Karpas-422 (cell line): ENCODE data around the gene SAG. TPM values are rescaled to one million over a fixed set of nuclear protein-coding genes. Genes with fewer than 3 reads are reported as not detected.

Experiments
- DNase-seq: peaks from one replicate; pipeline ENCODE4 v3.0.0-alpha.2; 2015
- H2AFZ ChIP-seq: fragments of 200-600 bp; sonication (generic); 2 replicates; pipeline ENCODE4 v1.6.1; 2014; ENCODE audit warnings: antibody characterized with exemption, low read length, mixed read lengths
- H3K27ac ChIP-seq: fragments of 200-600 bp; sonication (generic); 2 replicates; pipeline ENCODE4 v1.5.1; 2014; ENCODE audit warnings: mild to moderate bottlenecking, low read length, moderate library complexity
- H3K27me3 ChIP-seq: fragments of 200-600 bp; sonication (generic); 2 replicates; pipeline ENCODE4 v1.6.1; 2014; ENCODE audit warnings: low read length, mixed read lengths
- H3K36me3 ChIP-seq: fragments of 200-600 bp; sonication (generic); 2 replicates; pipeline ENCODE4 v1.6.1; 2014; ENCODE audit warnings: low read length, mixed read lengths; ENCODE audit not compliant: insufficient read depth
- H3K4me1 ChIP-seq: fragments of 200-600 bp; sonication (generic); 2 replicates; pipeline ENCODE4 v1.6.1; 2014; ENCODE audit warnings: mild to moderate bottlenecking, low read length, mixed read lengths
- H3K4me2 ChIP-seq: fragments of 200-600 bp; sonication (generic); 2 replicates; pipeline ENCODE4 v1.6.1; 2014; ENCODE audit warnings: low read length, low read depth, mild to moderate bottlenecking; ENCODE audit not compliant: poor library complexity, severe bottlenecking
- H3K4me3 ChIP-seq: fragments of 200-600 bp; sonication (generic); 2 replicates; pipeline ENCODE4 v1.5.1; 2014; ENCODE audit warnings: mild to moderate bottlenecking, antibody characterized with exemption, low read length, mixed read lengths
- H3K79me2 ChIP-seq: fragments of 200-600 bp; sonication (generic); 2 replicates; pipeline ENCODE4 v1.6.1; 2014; ENCODE audit warnings: mild to moderate bottlenecking, low read length, mixed read lengths
- H3K9ac ChIP-seq: fragments of 200-600 bp; sonication (generic); 2 replicates; pipeline ENCODE4 v1.6.0; 2014; ENCODE audit warnings: low read length
- H3K9me2 ChIP-seq: fragments of 200-600 bp; sonication (generic), shearing (Covaris generic); replicated peaks from 2 replicates; pipeline ENCODE4 v1.6.0; 2014; ENCODE audit warnings: mild to moderate bottlenecking, low read length, moderate library complexity; ENCODE audit not compliant: insufficient read depth
- H3K9me3 ChIP-seq: fragments of 300-700, 200-600 bp; sonication (generic); 2 replicates; pipeline ENCODE4 v1.6.1; 2014; ENCODE audit warnings: low read length, mixed read lengths
- H4K20me1 ChIP-seq: fragments of 200-600 bp; sonication (generic); 2 replicates; pipeline ENCODE4 v1.6.1; 2014; ENCODE audit warnings: mild to moderate bottlenecking, antibody characterized with exemption, low read length, low read depth; ENCODE audit not compliant: insufficient read depth
- total RNA-seq: library from RNA; depleted of rRNA; stranded (reverse); fragments of >200 nt; shearing (Covaris generic); gene quantifications from 2 replicates; pipeline ENCODE4 v1.2.3, GENCODE V29; 2014; ENCODE audit warnings: low replicate concordance

SAG gene
- total RNA-seq, 1 experiment from 2014 or later, result not detected

- no peaks in the 10 kb centered on the region for H3K9me2 ChIP-seq
- no peak overlapping the region for H2AFZ ChIP-seq
- H3K4me2 ChIP-seq, result peak overlapping the region; percentile 39
These were observed 5.3 kb downstream of the SAG start for GRCh38 chr2:233312874-233313273.

GRCh38 chr2:233314180-233314925 is 6.7 kb downstream of the SAG start:
- Histone ChIP-seq H3K79me2 (no peaks in the 10 kb centered on the region), H3K9me2 (no peaks in the 10 kb centered on the region), H2AFZ (no peak overlapping the region), H3K36me3 (no peaks in the 10 kb centered on the region), H3K27me3 (no peaks in the 10 kb centered on the region), H3K27ac (no peak overlapping the region), H3K9me3 (no peaks in the 10 kb centered on the region), H4K20me1 (no peaks in the 10 kb centered on the region), H3K4me3 (no peak overlapping the region), H3K4me1 (peaks cover 14% of the 10 kb centered on the region), H3K9ac (no peak overlapping the region), H3K4me2 (no peak overlapping the region)
- DNase-seq, result no peak

More at GRCh38 chr2:233312874-233313273, 5.3 kb downstream of the SAG start:
- no peak overlapping the region for H3K27ac ChIP-seq
- no peaks in the 10 kb centered on the region for H4K20me1 ChIP-seq
- H3K9me3 ChIP-seq, result no peaks in the 10 kb centered on the region
- peaks cover 14% of the 10 kb centered on the region for H3K4me1 ChIP-seq
- DNase-seq, result peak; percentile 54
- no peak overlapping the region for H3K4me3 ChIP-seq
- no peaks in the 10 kb centered on the region for H3K36me3 ChIP-seq
- no peaks in the 10 kb centered on the region for H3K27me3 ChIP-seq
- no peaks in the 10 kb centered on the region for H3K79me2 ChIP-seq
- no peak overlapping the region for H3K9ac ChIP-seq

GRCh38 chr2:233317196-233317943 is 9.8 kb downstream of the SAG start:
- no peaks in the 10 kb centered on the region for H4K20me1 ChIP-seq
- no peaks in the 10 kb centered on the region for H3K9me3 ChIP-seq
- H3K79me2 ChIP-seq, result no peaks in the 10 kb centered on the region
- H3K4me3 ChIP-seq, result no peak overlapping the region
- H2AFZ ChIP-seq, result no peak overlapping the region
- no peaks in the 10 kb centered on the region for H3K9me2 ChIP-seq
- H3K9ac ChIP-seq, result no peak overlapping the region
- peaks cover 18% of the 10 kb centered on the region for H3K4me1 ChIP-seq
- DNase-seq, result no peak
- no peak overlapping the region for H3K4me2 ChIP-seq
- no peak overlapping the region for H3K27ac ChIP-seq
- no peaks in the 10 kb centered on the region for H3K27me3 ChIP-seq
- no peaks in the 10 kb centered on the region for H3K36me3 ChIP-seq

- no peaks in the 10 kb centered on the region for H3K27me3 ChIP-seq
- no peak overlapping the region for H3K4me2 ChIP-seq
- no peak overlapping the region for H3K4me3 ChIP-seq
- no peak for DNase-seq
- peaks cover 7% of the 10 kb centered on the region for H3K4me1 ChIP-seq
- no peaks in the 10 kb centered on the region for H3K79me2 ChIP-seq
- H2AFZ ChIP-seq, result no peak overlapping the region
- H3K9ac ChIP-seq, result no peak overlapping the region
- no peaks in the 10 kb centered on the region for H3K36me3 ChIP-seq
- no peaks in the 10 kb centered on the region for H3K9me2 ChIP-seq
- H4K20me1 ChIP-seq, result no peaks in the 10 kb centered on the region
- no peak overlapping the region for H3K27ac ChIP-seq
- H3K9me3 ChIP-seq, result no peaks in the 10 kb centered on the region
These were observed 11.6 kb downstream of the SAG start for GRCh38 chr2:233319256-233319655.

GRCh38 chr2:233320470-233320869 is 12.9 kb downstream of the SAG start:
- Histone ChIP-seq H3K4me2 (no peak overlapping the region), H3K36me3 (no peaks in the 10 kb centered on the region), H3K9me2 (no peaks in the 10 kb centered on the region), H2AFZ (no peak overlapping the region), H3K79me2 (no peaks in the 10 kb centered on the region), H3K27me3 (no peaks in the 10 kb centered on the region), H3K4me1 (peaks cover 7% of the 10 kb centered on the region), H3K27ac (no peak overlapping the region), H3K4me3 (no peak overlapping the region), H3K9ac (no peak overlapping the region), H4K20me1 (no peaks in the 10 kb centered on the region), H3K9me3 (no peaks in the 10 kb centered on the region)
- no peak for DNase-seq

GRCh38 chr2:233321166-233321565 is 13.6 kb downstream of the SAG start:
- H3K9me2 ChIP-seq, result no peaks in the 10 kb centered on the region
- no peak for DNase-seq
- H3K27ac ChIP-seq, result no peak overlapping the region
- 0 out of 2 replicates have a peak overlapping the region, but pooled peaks have one; percentile 36 for H2AFZ ChIP-seq
- no peak overlapping the region for H3K9ac ChIP-seq
- H4K20me1 ChIP-seq, result no peaks in the 10 kb centered on the region
- H3K4me3 ChIP-seq, result no peak overlapping the region
- no peaks in the 10 kb centered on the region for H3K9me3 ChIP-seq
- no peaks in the 10 kb centered on the region for H3K36me3 ChIP-seq
- no peaks in the 10 kb centered on the region for H3K79me2 ChIP-seq
- H3K4me2 ChIP-seq, result peak overlapping the region; percentile 11
- H3K27me3 ChIP-seq, result no peaks in the 10 kb centered on the region
- H3K4me1 ChIP-seq, result peaks cover 7% of the 10 kb centered on the region

GRCh38 chr2:233323851-233324250 is 16.2 kb downstream of the SAG start:
- Histone ChIP-seq H2AFZ (no peak overlapping the region), H3K4me1 (peaks cover 7% of the 10 kb centered on the region), H4K20me1 (no peaks in the 10 kb centered on the region), H3K9me3 (no peaks in the 10 kb centered on the region), H3K4me2 (no peak overlapping the region), H3K27me3 (no peaks in the 10 kb centered on the region), H3K79me2 (no peaks in the 10 kb centered on the region), H3K36me3 (no peaks in the 10 kb centered on the region), H3K27ac (no peak overlapping the region), H3K9ac (no peak overlapping the region), H3K4me3 (no peak overlapping the region), H3K9me2 (no peaks in the 10 kb centered on the region)
- DNase-seq, result no peak

GRCh38 chr2:233325256-233325655 is 17.6 kb downstream of the SAG start:
- Histone ChIP-seq H3K27ac (no peak overlapping the region), H3K4me1 (peaks cover 7% of the 10 kb centered on the region), H3K4me3 (no peak overlapping the region), H3K9ac (no peak overlapping the region), H3K4me2 (no peak overlapping the region), H3K79me2 (no peaks in the 10 kb centered on the region), H3K36me3 (no peaks in the 10 kb centered on the region), H3K9me2 (no peaks in the 10 kb centered on the region), H4K20me1 (no peaks in the 10 kb centered on the region), H3K27me3 (no peaks in the 10 kb centered on the region), H3K9me3 (no peaks in the 10 kb centered on the region), H2AFZ (no peak overlapping the region)
- no peak for DNase-seq
